Skin epidermis (tissue), 12 donors: Measurements from ENCODE around the gene B3GALNT1.
A peak's percentile ranks its signal among the peaks of the same experiment; 100 is the strongest.

Source experiments
- H3K27ac ChIP-seq, 21 experiments: fragments of 200-600 bp; sonication (generic) in 11 of 21; one replicate each; pipeline ENCODE4 v1.5.0; 2020; ENCODE audit warnings: mild to moderate bottlenecking in 3 of 21, inconsistent platforms in 2 of 21, moderate library complexity in 2 of 21
- H3K4me3 ChIP-seq, 7 experiments: fragments of 200-600 bp; sonication (generic) in 2 of 7; one replicate each; pipeline ENCODE4 v1.5.0; 2020; ENCODE audit warnings: inconsistent platforms in 2 of 7, mild to moderate bottlenecking in 2 of 7, moderate library complexity in 1 of 7

B3GALNT1 gene

DNA sequence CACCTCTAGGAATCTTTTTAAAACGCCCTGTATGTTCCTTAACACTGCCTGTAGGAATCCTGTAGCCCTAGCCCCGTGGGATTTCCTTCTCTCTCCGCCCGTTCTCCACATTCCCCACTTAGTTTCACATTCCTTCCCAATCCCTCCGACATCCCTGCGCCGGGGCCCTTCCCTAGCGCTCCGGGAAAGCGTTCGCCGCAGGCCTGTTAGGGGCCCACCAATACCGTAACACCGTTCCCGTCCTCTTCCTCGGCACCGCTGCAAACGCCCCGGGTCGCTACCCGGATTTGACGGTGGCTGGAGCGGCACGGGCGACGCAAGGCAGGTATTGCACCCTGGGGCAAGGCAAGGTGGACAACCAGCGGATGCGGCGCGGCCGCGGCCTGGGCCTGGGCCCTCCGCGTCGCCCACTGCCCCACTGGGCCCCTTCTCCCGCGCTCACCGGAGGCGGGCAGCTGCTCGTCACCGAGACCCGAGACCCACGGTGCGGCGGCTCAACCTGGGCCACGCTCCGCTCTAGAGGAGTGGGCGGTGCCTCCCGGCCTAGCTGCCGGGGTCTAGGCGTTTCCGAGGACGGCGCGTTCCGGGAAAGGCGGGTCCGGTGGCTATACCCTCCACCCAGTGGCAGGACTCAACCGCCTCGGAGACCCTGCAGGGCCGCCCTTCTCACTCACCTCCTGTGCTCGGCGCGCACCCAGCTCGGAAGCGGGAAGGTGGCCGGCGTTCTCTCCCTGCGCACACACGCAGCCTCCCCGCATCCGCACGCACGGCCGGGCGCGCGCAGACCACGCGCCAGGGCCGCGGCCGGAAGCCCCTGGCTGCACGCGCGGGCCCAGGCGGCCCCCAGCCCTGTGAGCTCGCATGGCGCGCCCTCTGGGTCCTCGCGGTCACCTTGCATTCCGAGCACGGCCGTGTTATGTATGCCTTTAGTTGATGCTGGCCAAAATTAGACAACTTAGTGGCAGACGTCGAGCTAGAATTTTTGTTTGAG lies at the start of gene B3GALNT1:
Gene B3GALNT1 (minus strand): TSS at position 789 of the 991 bp plus-strand sequence. CDS start 18,595 bp downstream, outside the sequence.
- H3K4me3 ChIP-seq: peak within 1 kb of the TSS; percentile 44 to 87 (median 62)
- peak within 1 kb of the TSS in 20 of 21 experiments; percentile 8 to 88 (median 72) for H3K27ac ChIP-seq

DNA sequence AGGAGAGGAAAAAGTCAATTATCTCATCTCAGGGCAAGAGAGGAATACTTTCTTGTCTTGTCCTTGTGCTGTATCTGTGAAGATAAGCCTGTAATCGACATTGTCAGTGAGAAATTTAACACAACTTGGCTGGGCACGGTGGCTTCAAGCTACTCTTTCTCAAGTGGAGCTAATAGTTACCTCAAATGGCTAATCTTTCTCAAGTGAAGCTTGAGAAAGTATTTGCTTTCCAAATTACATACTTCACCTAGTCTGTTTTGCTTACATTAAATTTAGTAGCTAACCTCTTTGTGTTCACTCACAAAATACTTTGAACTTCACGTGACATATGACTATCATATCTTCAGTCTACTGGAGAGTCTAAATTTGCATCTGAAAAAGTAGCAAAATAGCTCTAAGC lies 48.3 kb upstream of the B3GALNT1 start:
- H3K4me3 ChIP-seq: no peak overlapping the region

GRCh38 chr3:161150001-161150525 lies 44.9 kb upstream of the B3GALNT1 start:
- Histone ChIP-seq H3K4me3 (no peak overlapping the region), H3K27ac (no peak overlapping the region)

More for the DNA sequence above, 48.3 kb upstream of the B3GALNT1 start:
- H3K27ac ChIP-seq: no peak overlapping the region

- Histone ChIP-seq H3K27ac (no peak overlapping the region), H3K4me3 (no peak overlapping the region)
These were observed 44.4 kb upstream of the B3GALNT1 start for GRCh38 chr3:161149529-161149928.

DNA sequence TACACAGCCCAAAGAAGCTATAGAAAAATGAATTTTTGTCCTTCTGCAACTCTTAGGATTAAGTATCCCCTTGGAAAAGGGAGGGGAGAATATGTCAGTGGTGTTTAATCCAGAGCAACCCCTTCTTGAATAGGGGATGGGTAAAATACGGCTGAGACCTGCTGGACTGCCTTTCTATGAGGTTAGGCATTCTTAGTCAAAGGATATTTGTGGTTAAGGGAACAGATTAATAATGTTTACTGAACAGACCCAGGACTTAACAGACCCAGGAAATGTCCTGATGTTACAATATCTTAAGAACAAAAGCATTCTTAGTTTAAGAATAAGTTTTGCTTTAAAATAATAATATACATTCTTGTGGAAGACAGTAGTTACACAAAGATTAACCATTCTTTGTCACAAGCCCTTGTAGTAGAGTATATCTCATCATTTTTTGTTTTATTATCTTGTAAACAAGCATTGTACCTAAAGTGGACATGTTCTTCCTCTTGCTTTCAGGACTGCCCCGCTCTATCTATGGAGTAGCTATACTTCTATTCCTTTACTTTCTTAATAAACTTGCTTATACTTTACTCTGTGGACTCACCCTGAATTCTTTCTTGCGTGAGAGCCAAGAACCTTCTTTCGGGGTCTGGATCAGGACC lies 43.8 kb upstream of the B3GALNT1 start:
- no peak overlapping the region for H3K27ac ChIP-seq
- H3K4me3 ChIP-seq: no peak overlapping the region

DNA sequence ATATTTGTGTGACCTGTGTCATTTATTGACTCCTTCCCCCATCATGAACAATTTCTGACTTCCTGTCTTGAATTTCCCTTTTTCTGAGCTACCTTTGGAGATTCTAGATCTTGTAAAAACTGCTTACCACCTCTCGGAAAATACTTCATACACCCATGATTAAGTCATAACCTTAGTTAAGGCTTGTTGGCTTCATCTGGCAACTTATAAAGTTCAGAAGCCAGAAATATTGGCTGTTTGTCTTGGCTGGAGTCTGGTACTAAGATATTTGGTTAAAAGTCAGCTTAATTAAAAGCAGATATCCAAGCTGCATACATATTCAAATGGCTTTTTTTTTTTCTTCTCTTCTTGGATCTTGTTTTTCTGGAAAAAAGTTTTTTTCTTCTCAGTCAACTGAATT lies 37.3 kb upstream of the B3GALNT1 start:
- Histone ChIP-seq H3K4me3 (no peak overlapping the region), H3K27ac (no peak overlapping the region)

DNA sequence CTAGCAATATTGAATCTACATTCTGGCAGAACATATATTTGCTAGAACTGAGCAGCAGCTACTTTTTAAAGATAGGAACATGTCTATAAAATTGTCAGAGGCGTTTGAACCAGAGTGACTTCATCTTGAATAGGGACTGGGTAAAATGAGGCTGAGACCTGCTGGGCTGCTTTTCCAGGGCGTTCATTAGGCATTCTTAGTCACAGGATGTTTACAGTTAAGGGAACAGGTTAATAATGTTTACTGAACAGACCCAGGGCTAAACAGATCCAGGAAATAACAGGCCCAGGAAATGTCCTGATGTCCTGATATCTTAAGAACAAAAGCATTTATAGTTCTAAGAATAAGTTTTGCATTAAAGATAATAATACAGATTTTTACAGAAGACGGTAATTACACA lies 34.5 kb upstream of the B3GALNT1 start:
- Histone ChIP-seq H3K4me3 (no peak overlapping the region), H3K27ac (no peak overlapping the region)

DNA sequence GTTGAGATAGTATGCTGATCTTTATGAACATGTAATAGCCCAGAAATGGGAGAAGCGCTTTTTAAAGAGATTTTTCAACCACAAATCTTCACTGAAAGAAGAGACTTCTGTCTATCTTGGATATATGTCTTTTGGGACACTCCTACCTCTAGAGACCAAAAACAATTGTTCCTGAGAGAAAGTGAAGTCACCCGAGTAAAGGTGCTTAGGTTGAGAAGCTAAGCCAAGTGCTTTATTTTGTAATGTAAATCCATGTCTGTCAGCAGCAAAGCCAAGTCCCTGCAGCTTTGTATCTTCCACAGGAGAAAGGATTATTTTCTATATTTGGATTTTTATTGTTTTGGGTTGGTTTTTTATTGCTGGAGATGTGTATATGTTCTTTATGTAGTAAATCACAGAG lies 32.1 kb upstream of the B3GALNT1 start:
- Histone ChIP-seq H3K27ac (no peak overlapping the region), H3K4me3 (no peak overlapping the region)

- no peak overlapping the region for H3K4me3 ChIP-seq
- H3K27ac ChIP-seq: no peak overlapping the region
These were observed 27.2 kb upstream of the B3GALNT1 start for GRCh38 chr3:161132391-161132790.

- H3K27ac ChIP-seq: no peak overlapping the region
- no peak overlapping the region for H3K4me3 ChIP-seq
These were observed 21.3 kb upstream of the B3GALNT1 start for GRCh38 chr3:161126495-161126894.

DNA sequence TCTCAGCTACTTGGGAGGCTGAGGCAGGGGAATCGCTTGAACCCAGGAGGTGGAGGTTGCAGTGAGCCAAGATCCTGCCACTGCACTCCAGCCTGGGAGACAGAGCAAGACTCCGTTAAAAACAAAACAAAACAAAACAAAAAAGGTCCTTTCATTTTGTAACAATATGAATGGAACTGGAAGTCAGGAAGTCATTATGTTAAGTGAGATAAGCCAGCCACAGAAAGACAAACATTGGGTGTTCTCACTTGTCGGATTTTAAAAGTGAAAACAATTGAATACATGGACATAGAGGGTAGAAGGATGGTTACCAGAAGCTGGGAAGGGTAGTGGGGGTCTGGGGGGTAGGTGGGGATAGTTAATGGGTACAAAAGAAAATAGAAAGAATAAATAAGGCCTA lies 12.5 kb upstream of the B3GALNT1 start:
- Histone ChIP-seq H3K4me3 (no peak overlapping the region), H3K27ac (no peak overlapping the region)

- Histone ChIP-seq H3K27ac (no peak overlapping the region), H3K4me3 (no peak overlapping the region)
These were observed 3.7 kb upstream of the B3GALNT1 start for GRCh38 chr3:161108840-161109239.

DNA sequence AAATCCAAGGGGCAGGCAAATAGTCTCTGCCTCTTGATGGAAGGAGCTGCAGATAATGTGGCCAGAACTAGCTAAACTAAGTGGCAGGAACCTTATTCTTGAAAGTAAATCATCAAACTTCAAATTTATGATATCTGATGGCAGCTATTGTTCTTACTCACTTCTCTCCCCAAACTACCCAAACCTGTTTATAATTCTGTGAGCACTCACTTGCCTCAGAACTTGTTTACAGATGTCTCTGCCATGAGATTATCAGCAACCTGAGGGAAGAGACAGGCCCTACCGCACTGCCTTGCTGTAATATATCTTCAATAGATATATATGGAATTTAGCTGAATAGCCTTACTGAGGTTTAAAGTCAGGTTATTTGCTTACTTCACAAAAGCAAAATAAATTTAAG lies 2.2 kb upstream of the B3GALNT1 start:
- no peak overlapping the region for H3K4me3 ChIP-seq
- H3K27ac ChIP-seq: no peak overlapping the region

- Histone ChIP-seq H3K27ac (peak overlapping the region in 8 of 21 experiments; percentile 58 to 88 (median 82)), H3K4me3 (peak overlapping the region in 6 of 7 experiments; percentile 44 to 87 (median 65))
These were observed 1.3 kb downstream of the B3GALNT1 start for GRCh38 chr3:161103776-161104385.

- H3K4me3 ChIP-seq: no peak overlapping the region
- H3K27ac ChIP-seq: no peak overlapping the region
These were observed 3.5 kb downstream of the B3GALNT1 start for GRCh38 chr3:161101609-161102008.

- Histone ChIP-seq H3K4me3 (no peak overlapping the region), H3K27ac (no peak overlapping the region)
These were observed 4.2 kb downstream of the B3GALNT1 start for GRCh38 chr3:161100994-161101393.

GRCh38 chr3:161096771-161097367 lies 8.3 kb downstream of the B3GALNT1 start:
- no peak overlapping the region for H3K4me3 ChIP-seq
- no peak overlapping the region for H3K27ac ChIP-seq

DNA sequence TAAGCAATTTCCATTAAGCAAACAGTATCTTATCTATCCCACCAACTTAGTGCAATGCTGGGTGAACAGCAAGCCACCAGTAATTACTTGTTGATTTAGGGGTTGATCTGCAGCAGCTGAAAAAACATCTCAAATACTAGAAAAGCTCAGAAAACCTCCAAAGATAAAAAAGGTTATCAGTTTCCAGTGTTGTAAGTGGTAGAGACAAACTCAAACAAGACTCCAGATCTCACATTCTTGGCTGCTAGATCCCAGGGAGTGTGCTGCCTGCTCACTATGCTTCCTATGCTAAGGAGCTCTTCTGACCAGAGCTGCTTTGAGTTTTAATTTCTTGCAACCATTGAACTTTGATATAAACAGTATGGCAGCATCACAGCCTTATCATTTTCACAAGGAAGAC lies 11.3 kb downstream of the B3GALNT1 start:
- no peak overlapping the region for H3K27ac ChIP-seq
- H3K4me3 ChIP-seq: no peak overlapping the region

DNA sequence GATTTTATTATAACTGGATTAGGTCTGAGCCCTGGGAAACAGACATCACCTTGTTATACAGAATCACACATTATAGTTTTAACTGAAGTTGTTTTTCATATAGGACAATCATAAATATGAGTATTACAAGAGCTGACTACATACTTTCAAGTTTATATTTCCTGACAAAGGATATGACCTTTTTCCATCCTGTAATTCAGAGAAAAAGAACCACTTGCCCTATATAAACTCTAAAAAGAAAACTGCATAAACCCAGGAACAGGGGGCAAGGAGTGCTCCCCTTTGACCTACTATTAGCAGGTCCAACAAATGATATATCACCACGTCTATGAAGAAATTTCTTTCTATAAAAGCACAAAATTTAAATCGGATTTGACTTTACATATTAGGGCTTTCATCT lies 20.9 kb downstream of the B3GALNT1 start:
- Histone ChIP-seq H3K27ac (no peak overlapping the region), H3K4me3 (no peak overlapping the region)

- no peak overlapping the region for H3K4me3 ChIP-seq
- no peak overlapping the region for H3K27ac ChIP-seq
These were observed 22.0 kb downstream of the B3GALNT1 start for GRCh38 chr3:161083131-161083530.
